ENCODE measurements around the gene OR6B1.

OR6B1 gene

DNA sequence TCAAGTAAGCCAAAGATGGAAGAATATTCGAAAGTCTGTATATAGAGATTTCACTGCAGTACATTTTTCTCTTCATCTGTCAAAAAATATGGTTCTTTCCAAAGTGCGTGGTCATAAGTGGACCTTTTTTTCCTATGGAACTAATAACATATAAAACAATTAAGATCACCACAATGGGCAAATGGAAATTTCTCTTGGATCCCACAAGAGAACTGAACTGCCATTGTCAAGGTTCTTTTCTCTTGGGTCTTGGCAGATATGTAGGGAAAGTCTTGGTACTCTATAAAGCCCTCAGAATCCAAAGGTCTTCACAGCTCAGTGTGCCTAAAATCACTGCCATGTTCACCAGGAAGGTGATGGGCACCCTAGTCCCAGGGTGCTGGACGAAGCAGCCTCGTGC is at the start of gene OR6B1:
Gene OR6B1, plus strand, starts transcription at position 301 of the 400 bp plus-strand sequence. CDS start 3,677 bp downstream, outside the sequence.
- ATAC-seq = no peak

DNA sequence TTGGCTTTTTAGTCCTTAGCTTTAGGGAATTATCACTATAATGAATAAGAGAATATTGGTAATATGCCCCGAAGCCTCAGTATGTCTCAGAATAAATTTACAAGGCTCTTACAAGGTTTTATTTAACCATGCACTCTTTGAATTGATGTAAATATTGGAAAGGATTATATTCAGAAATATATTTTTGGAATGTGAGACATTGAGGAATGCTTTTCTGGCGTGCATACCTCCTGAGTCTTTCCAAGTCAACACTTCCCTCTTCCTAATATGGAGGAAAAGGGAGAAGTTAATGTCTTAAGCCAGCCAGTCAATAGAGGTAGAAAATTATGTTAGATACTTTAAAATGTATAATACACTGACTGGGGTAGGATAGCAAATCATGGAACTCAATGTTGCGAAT is 46.7 kb upstream of the OR6B1 start:
- ATAC-seq = no peak

DNA sequence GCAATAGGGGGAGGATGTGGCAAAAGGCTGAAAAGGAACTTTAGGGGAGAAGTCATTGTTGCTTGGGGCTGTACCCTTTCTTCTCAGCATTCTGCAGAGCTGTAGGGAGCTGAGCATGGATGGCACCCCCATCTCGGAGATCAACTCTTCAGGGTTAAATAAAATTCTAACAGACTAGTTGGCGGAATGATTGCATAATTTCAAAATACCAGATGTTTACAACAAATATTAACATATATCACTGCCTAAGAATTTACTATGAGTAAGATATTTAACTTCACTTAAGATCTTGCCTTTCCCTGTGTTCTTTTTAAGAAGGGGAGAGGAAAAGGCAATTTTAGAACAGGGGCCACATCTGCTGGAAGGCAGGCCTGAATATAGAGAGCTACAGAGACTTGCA is 46.0 kb upstream of the OR6B1 start:
- ATAC-seq = no peak

DNA sequence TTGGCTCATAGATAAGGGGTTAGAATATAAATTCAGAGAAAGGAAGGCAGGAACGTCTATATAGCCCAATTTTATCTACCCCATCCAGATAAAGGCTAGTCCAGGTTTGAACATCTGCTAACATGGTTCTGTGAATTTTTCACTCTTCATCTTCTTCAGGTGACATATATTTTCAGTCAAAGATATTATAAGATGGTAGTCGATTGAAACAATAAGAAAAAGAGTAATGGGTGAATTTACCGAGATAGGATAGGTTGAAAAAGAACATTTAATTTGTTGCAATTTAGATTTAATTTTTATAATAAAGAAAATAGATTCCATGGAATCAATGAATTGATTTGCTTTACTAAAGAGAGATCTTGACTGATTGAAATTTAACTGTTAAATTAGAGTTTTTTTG is 45.6 kb upstream of the OR6B1 start, which contains the start of gene OR2F1:
Gene OR2F1, plus strand, starts transcription at position 301 of the 400 bp plus-strand sequence. CDS start 5,127 bp downstream, outside the sequence.
- no peak for ATAC-seq

DNA sequence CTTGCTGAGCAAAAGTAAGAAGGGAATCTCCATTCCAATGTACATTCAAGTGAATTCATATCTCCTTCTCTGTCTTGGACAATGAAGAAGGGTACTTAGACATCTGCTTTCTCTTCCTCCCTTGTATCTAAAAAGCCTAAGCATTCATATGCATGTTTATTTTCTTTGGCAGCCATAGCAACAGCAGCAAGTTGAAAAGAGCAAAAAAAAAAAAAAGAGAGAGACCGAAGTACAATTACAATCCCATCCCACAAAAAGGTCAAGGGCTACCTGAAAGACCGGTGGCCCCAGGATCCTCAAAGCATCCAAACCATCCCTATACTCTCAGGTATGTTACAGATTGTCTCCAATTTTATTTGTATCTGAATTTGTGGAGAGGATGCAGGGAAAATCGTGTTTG is 41.3 kb upstream of the OR6B1 start:
- ATAC-seq = no peak

DNA sequence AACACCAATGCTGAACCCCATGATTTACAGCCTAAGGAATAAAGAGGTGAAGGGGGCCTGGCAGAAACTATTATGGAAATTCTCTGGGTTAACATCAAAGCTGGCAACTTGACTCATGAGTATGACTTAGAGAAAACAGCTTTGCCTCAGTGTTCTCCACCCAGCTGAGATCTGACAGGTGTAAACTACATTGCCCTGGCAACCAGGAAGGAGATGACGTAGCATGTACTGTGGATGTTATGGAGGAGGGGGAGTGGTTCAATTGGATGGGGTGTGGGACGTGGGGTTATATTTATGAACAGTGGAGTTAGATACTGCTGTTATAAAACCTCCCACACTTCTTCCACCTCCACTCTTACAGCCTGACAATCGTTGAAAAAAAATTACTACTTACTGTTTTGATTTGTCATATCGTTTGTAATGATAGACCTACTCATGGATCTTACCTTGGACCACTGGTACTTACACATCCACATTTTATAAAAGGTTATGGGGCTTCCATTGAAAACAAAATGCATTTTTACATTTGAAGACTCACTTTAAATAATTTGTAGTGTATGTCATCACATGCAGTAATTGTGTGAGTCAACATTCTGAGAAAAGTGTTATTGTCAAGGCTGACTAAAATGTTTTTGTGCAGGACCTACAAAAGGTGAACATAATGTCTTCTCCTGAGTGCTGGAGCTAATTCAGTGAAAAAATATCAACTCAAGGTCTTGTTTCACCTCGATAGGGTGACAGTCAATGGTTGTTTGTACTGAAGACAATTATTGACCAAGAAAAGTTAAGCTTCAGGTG is 39.1 kb upstream of the OR6B1 start:
- peak; percentile 48 to 59 for ATAC-seq

DNA sequence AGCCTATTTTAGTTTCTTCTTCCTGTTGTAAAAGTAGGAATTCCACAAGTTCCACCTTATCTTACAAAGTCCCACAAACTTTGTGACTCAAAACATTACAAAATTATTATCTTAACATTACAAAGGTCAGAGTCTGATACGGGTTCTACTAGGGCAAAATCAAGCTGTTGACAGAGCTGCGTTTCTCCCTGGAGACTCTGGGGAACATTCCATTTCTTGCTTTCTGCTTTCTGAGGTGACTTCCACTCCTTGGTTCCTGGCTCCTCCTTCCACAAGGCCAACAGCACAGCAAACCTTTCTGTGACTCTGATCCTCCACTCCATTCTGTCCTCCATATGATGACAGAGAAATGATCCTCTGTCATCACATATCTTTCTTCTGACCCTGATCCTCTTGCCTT is 34.8 kb upstream of the OR6B1 start:
- no peak for ATAC-seq

DNA sequence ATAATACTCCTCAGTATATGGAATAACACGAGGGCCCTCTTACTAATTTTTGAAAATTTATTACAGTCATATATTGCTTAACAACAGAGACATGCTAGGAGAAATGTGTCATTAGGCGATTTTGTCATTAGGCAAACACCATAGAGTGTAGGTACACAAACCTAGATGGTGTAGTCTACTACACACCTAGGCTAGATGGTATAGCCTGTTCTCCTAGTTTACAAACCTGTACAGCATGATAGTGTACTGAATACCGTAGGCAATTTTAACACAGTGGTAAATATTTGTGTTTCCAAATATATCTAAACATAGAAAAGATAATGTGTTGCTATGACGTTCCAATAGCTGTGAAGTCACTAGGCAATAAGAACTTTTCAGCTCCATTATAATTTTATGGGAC is 32.7 kb upstream of the OR6B1 start:
- no peak for ATAC-seq

DNA sequence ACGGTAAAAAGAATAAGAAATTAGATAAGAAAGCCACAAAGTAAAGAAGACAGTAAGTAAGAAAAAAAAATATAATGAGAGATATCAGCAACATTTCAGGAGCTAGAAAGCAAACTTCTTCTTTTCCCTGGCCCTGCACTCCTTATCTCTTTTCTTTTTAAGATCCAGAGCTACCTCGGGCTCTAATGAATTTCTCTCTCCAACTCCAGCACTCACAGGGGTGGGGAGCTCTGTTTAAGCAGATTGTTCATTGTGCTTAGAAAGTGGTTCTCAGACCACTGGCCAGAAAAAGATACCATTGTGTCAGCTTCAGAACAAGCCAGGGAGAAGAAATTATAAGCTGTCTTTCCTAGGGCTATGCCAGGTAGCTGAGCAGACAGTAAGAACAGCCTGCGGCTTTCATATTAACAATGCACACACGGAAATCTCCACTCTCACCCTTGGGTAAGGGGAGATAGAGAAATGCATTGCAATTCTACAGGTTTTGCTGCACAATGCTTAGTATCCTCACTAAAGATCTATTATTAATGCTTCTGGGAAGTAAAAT is 26.2 kb upstream of the OR6B1 start:
- no peak for ATAC-seq

DNA sequence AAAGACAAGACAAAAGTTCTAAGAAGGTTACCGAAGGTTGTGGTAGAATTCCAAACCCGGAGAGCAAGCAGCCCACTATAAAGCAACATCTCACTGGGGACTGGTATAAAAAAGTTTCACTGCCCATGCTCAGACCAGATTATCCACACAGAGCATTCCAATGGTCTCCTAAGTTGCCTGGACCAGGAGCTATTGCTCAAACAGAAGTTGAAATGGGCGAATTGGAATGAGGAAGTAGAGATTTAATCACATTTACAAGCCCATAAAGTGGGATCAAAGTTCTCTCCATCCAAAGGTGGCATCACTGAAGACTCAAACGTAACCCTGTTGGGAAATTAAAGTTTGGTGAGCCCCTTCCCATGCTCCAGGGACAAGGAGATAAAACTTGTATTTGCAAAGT is 25.7 kb upstream of the OR6B1 start:
- no peak for ATAC-seq

DNA sequence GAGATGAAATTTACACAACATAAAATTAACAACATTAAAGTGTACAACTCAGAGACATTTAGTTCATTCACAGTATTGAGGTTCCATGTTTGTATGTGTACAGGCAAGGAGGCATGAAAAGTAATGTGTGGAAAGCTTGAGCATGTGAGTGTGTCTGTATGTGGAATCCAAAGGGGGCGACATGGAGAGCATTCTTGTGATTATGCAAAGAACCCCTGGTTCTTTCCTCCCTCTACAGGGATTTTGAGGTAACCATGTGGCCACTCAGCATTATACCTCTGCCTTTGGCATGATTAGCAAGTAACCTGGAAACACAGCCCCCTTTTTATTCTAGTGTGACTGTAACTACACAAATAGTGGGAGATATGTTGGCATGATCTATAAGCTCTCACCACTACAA is 24.5 kb upstream of the OR6B1 start:
- no peak for ATAC-seq

DNA sequence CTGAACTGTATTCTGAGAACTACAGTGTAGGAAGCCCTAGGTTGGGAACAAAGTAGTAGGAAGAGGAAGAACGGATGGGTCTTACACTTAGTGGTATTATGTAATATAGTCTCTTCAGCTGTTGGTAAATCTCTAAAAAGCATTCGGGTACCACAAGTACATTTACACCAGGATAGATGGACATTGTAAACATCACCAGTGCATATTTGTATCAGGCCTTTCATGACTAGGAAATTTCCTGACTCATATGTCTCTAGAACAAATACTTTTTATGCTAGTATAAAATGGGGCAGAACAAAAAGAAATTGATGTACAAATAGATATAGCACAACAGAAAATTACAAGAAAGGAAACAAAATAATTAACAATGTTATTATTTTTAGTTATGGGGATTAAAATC is 21.5 kb upstream of the OR6B1 start:
- ATAC-seq = no peak

DNA sequence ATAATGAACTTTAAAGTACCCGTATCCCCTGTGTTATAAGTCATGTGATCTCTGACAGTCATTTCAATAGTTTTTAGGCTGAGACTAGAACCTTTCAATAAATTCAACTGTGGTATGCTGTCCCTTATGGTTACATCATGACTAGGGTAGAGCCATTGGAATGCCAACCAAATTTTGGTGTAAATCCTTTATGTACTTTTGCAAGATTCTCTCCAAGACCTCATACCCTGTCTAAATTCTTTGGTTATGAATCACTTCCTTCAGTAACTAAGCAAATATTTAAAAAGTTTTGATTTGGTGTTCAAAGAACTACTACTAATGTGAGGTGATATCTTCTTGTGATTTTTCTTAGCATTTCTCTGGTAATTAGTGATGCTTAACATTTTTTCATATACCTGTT is 20.8 kb upstream of the OR6B1 start:
- no peak for ATAC-seq

DNA sequence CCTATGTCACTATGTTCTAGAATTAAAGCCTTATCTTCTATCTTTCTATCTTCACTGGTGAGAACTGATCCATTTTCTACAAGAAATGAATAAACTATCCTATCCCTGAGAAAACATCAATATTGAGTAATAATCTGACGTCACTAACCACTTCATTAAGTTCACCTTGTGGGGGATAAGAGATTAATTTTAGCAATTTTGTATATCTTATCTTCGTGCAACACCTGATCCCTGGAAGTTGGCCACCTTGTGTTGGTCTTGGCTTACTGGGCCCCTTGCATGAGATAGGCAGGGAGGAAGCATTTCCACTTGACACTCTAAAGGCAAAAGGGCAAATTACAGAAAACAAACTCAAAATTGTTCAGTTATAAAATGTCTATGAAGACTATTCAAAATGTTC is 20.1 kb upstream of the OR6B1 start:
- ATAC-seq = no peak

DNA sequence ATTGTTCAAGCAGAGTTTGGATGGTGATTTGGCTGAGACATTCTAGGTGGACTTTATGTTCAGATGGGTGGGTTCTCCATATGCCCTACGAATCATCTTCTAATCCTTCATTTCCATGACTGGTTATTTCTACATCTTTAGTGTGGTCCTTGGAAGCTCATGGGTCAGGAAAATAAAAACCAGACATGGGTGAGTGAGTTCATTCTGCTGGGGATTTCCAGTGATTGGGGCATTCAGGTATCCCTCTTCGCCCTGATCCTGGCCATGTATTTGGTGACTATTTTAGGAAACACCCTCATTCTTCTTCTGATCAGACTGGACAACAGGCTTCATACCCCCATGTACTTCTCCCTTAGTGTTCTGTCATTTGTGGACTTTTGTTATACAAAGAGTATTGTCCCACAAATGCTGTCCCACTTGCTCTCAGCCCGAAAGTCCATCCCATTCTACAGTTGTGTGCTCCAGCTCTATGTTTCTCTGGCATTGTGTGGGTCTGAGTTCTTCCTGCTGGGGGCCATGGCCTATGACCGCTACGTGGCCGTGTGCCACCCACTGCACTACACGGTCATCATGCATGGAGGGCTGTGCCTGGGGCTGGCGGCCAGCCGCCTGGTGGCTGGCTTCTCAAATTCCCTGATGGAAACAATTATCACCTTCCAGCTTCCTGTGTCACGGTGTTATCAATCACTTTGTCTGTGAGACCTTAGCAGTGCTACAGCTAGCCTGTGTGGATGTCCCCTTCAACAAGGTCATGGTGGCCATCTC is 19.2 kb upstream of the OR6B1 start:
- ATAC-seq = no peak

DNA sequence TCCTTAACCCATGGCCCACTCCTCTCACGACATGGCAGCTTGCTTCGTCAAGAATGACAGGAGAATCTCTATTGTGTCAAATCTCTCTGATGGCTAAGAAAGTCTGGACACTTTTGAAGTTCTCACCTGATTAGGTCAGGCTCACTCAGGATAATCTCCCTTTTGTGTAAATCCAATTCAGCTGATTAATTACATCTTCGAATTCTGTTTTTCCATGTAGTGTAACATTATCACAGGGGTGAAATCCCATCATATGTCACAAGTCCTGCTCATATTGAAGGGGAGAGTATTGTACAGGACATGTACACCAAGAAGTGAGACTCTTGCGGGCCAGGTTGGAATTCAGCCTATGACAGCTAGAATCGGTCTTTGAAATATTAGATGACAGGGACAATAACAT is 16.2 kb upstream of the OR6B1 start:
- no peak for ATAC-seq

DNA sequence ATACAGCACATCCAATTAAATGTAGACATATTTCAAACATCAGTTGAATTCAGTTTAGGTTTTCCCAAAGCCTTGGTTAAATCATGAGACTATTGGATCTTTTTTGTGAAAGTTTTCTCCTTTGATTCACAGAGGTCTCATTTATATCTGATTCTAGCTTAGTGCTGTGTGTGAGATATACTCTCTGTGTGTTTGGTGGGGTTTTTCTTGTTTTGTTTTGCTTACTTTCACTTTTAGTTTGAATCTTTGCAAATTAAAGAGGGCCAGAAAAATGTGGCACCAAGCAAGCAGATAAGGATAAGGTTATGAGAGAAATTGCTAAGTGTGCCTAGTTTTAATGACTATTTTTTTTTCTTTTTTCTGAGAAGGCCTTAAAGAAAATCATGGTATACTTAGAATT is 12.6 kb upstream of the OR6B1 start:
- ATAC-seq = no peak

DNA sequence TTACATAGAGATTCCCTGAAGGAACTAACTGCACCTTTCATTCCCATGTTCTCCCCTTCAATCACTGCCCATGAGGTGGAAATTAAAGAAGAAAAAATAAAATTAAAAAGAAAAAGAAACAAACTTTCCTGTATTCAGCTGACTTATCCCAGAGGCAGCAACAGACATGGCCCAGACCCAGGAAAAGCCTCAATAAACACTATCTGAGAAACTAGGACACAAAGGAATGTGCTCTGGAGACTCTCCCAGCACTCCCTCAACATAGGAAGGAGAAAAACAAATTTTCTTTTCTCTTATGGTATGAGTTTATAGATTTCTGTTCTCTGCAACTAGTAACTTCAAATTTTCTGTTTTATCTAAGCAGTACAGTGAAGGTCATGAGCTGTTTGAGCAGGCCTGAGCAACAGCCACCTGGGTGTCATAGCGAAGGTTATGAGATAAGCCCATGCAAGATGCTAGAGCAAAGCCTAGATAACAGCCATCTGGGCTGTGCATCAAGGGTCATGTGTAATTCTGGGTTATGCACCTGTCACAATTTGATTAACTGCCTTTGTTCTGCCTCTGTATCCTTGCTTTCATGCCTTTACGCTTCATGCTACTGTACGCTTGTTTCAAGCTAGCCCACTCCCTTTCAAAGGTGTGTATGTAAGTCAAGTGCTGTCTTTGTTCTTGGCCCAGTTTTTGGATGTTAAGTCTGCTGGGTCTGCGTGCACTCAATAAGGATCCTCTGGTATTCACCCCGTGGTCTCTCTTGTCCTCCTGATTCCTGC is 11.0 kb upstream of the OR6B1 start:
- ATAC-seq = no peak

DNA sequence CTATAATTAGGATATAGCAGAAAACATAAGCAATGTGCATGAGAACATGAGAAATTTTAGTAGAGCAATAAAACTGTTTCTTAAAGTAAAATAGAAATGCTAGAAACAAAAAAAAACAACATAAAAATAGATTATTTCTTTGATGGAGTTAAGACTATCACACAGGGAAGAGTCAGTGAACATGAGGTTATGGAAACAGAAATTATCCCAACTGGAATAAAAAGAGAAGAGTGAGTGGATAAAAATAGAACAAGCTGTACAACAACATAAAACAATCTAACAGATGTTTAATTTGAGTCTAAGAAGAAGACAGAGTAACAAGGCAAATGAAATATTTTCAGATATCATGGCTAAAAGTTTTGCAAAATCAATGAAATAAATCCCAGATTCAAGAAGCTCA is 7.5 kb upstream of the OR6B1 start:
- ATAC-seq = no peak

DNA sequence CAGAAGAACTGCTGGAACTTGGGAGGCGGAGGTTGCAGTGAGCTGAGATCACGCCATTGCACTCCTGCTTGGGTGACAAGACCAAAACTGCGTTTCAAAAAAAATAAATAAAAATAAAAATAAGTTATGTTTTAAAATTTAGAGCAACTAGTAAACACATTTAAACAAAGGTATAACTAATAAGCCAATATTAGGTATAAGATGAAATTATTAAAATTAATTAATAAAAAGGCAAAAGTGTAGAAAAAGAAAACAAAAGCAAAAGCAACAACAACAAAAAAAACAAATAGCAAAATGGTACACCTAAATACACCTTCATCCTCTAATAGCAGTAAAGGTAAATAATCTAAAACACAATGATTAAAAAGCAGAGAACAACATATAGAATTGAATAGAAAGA is 6.2 kb upstream of the OR6B1 start:
- ATAC-seq = no peak

DNA sequence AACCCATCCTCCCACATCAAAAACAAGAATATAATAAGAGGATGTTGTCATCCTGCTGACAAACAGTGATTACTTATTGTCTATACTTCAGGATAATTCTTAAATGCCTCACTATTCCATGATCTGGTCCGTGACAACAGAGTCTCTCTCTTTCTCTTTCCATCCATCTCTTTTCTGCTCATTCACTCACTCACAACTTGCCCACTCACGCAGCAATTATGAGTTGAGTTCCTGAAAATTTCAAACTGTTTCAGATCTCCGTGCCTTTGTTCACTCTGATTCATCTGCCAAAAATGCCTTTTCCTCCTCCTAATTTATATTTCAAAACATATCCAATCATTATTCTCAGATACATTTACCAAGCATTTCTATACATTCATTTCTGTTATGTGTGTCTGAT is 1.4 kb downstream of the OR6B1 start:
- no peak for ATAC-seq

DNA sequence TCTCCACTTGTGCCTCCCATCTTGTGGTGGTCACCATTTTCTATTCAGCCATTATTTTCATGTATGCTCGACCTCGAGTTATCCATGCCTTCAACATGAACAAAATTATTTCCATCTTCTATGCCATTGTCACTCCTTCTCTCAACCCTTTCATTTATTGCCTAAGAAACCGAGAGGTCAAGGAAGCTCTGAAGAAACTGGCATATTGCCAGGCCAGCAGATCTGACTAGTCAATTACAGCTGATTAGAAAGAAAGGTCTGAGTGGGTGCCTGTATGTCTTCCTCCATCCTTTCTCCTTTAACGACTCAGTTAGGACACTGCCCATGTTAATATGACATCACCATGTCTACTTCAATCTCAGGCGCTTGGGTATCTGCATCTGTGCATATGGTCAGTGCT is 4.6 kb downstream of the OR6B1 start:
- ATAC-seq = no peak

DNA sequence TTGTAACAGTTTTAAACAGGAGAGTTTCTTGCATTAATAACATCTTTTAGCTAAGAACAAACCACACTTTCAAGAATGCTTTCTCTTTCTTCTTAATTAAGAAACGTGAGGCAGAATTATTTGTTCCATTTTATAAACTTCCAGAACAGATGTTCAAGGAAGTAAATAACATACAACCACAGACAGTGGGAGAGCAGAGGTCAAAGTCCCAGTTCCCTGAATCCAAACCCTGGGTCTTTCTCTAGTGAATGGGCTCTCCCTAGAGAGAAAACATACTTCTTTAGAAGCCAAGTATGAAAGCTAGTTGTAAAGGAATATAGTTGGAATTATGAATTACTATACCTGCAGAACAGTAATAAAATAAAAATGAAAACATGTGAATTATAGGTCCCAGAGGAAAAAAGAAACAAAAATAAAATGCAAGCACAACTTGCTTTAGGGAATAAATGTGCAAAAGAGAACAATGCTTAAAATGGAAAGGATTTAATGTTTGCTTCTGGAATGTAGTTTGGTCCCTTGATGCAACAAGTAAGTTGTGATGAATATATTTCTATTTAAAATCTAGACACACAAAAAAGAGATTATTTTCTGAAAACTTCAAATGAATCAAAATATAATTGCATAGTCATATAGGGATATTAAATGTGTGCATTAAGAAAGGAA is 6.0 kb downstream of the OR6B1 start:
- no peak for ATAC-seq

All from activated CD4-positive, CD25-positive, alpha-beta regulatory T cell treated with anti-CD3 and anti-CD28 coated beads, Interleukin-2, amount 50 U/mL, for 24 hours (primary cell).